GM18868 (cell line): ENCODE results near the gene LTA.
A peak's percentile ranks its signal among the peaks of the same experiment; 100 is the strongest.
"Not testable (repeated sequence)": the region's sequence is repeated elsewhere in the genome, so short reads cannot be mapped to it uniquely, and the experiment has no call there.

ENCODE experiments used
- ATAC-seq: cut with Tn5 transposase; IDR thresholded peaks from one replicate; pipeline ENCODE4 v1.9.1; 2021; ENCODE audit warnings: mild to moderate bottlenecking, moderate library complexity; ENCODE audit not compliant: unreplicated experiment

The LTA gene

GRCh38 chr6:31586008-31586407 is 13.9 kb downstream of the LTA start, which contains the start of gene LST1:
TSS of gene LST1 (plus strand) at chr6:31586277. CDS start at chr6:31587300, 1,023 bp downstream.
- ATAC-seq: no peak

GRCh38 chr6:31586599-31587281 is 14.7 kb downstream of the LTA start:
- no peak for ATAC-seq

GRCh38 chr6:31587791-31588777 is 16.0 kb downstream of the LTA start:
- ATAC-seq: no peak

- no peak for ATAC-seq
Measured at GRCh38 chr6:31588871-31589650, 17.0 kb downstream of the LTA start.

GRCh38 chr6:31590691-31591090 is 18.6 kb downstream of the LTA start:
- ATAC-seq: not testable (repeated sequence)

- ATAC-seq: no peak
Measured at GRCh38 chr6:31592396-31592771, 20.3 kb downstream of the LTA start.

- no peak for ATAC-seq
Measured at GRCh38 chr6:31597006-31597405, 24.9 kb downstream of the LTA start.

- ATAC-seq: no peak
Measured at GRCh38 chr6:31607317-31607716, 35.2 kb downstream of the LTA start.

- no peak for ATAC-seq
Measured at GRCh38 chr6:31609519-31610406, 37.7 kb downstream of the LTA start.

- ATAC-seq: no peak
Measured at GRCh38 chr6:31610968-31611367, 38.9 kb downstream of the LTA start.

- no peak for ATAC-seq
Measured at GRCh38 chr6:31614075-31614619, 42.1 kb downstream of the LTA start.

- ATAC-seq: no peak
Measured at GRCh38 chr6:31614684-31615578, 42.8 kb downstream of the LTA start, which contains the start of gene AIF1. TSS of gene AIF1 (plus strand) at chr6:31615234. CDS start at chr6:31615330, 96 bp downstream.

- no peak for ATAC-seq
Measured at GRCh38 chr6:31615748-31616147, 43.7 kb downstream of the LTA start.

GRCh38 chr6:31617010-31617409 is 44.9 kb downstream of the LTA start:
- ATAC-seq: no peak

GRCh38 chr6:31619805-31620585 is 47.9 kb downstream of the LTA start:
- ATAC-seq: peak; percentile 85

GRCh38 chr6:31620586-31621319 is 48.7 kb downstream of the LTA start, which contains the start of gene PRRC2A:
TSS of gene PRRC2A (plus strand) at chr6:31620715. CDS start at chr6:31622790, 2,075 bp downstream.
- ATAC-seq: peak; percentile 31

- no peak for ATAC-seq
Measured at GRCh38 chr6:31621320-31621939, 49.3 kb downstream of the LTA start.
